Psoas muscle (tissue), 8 donors: ENCODE results near the gene YOD1. TPM values are rescaled to one million over a fixed set of nuclear protein-coding genes. Genes with fewer than 3 reads are reported as not detected.
"Not testable (repeated sequence)": the region's sequence is repeated elsewhere in the genome, so short reads cannot be mapped to it uniquely, and the experiment has no call there.

Source experiments
- ATAC-seq, 4 donors: fragments of 200-7000 bp; cut with Tn5 transposase; one replicate each; pipeline ENCODE4 v1.9.1; 2020; ENCODE audit warnings: moderate library complexity in 3 of 4, mild to moderate bottlenecking in 2 of 4
- DNase-seq, 2 donors: peaks; one replicate each; pipeline ENCODE4 v3.0.0-alpha.2; 2020
- H3K27ac ChIP-seq: fragments of 200-600 bp; one replicate; pipeline ENCODE4 v1.8.0; 2022
- H3K27me3 ChIP-seq, 3 donors: fragments of 200-600 bp in 1 of 3; one replicate each; pipeline versions ENCODE4 v1.6.1 to v1.8.0; 2013 to 2022; ENCODE audit warnings: low read length in 2 of 3, mild to moderate bottlenecking in 2 of 3, moderate library complexity in 1 of 3; ENCODE audit not compliant: insufficient read depth in 3 of 3
- H3K36me3 ChIP-seq, 2 donors: fragments of 200-600 bp in 1 of 2; one replicate each; pipeline versions ENCODE4 v1.6.1 to v1.8.0; 2013 to 2022; ENCODE audit warnings: low read depth in 1 of 2, mild to moderate bottlenecking in 1 of 2, moderate library complexity in 1 of 2; ENCODE audit not compliant: insufficient read depth in 1 of 2
- H3K4me1 ChIP-seq: fragments of 200-600 bp; one replicate; pipeline ENCODE4 v1.8.0; 2022
- H3K4me3 ChIP-seq: fragments of 200-600 bp; one replicate; pipeline ENCODE4 v1.8.0; 2022; ENCODE audit warnings: mild to moderate bottlenecking
- H3K9me3 ChIP-seq: fragments of 200-600 bp; one replicate; pipeline ENCODE4 v1.8.0; 2022
- WGBS, 3 donors: extraction: QIAGEN DNeasy Blood & Tissue Kit; methylation state at CpG; one replicate each; pipeline versions ENCODE4 v1.1.6 to v1.1.7; 2013; 5-methylcytosine and 5-hydroxymethylcytosine counted together
- intact Hi-C, 2 donors: fragments of 100-400 bp; cut with DNase I; formaldehyde crosslinking; loops; one replicate each; pipeline versions ENCODE4 v1.11.0 to v1.14.2; 2022
- polyA plus RNA-seq, 3 donors: library from polyadenylated mRNA; stranded (reverse); fragments of 200-250 nt; gene quantifications; one replicate each; pipeline ENCODE4 v1.2.3, GENCODE V29; 2013
- total RNA-seq, 4 donors: library from RNA; stranded (reverse); fragmentation: NEBNext Ultra II Directional in 2 of 4; extraction: Animal tissue kit (Norgen Biotek cat#: 25700) in 2 of 4; gene quantifications; one replicate each; pipeline versions ENCODE4 v1.2.1 to v1.2.4, GENCODE V29; 2021 to 2023
- TF ChIP-seq, protein P1 (sequence below): fragments of 200-600 bp; IDR thresholded peaks from one replicate; pipeline ENCODE4 v1.8.0; 2022; ENCODE audit warnings: antibody characterized with exemption
- donor health status: healthy with polysubstance abuse.
- donor health status: DM: no; HTN: no; CAD: no; lungs with moderate emphysema.
- donor health status: Bipolar disorder and iron deficiency.
- donor health status: healthy.
- donor health status: DM: yes; HTN: yes; CAD: no.
- donor health status: DM: no; HTN: no; CAD: no.
- donor health status: DM: no; HTN: no; CAD: no.
- donor health status: DM: yes; HTN: yes; CAD: no.

The YOD1 gene
- total and polyA plus RNA-seq, 7 donors, result 3.9 to 7.0 (median 5.5) TPM

DNA sequence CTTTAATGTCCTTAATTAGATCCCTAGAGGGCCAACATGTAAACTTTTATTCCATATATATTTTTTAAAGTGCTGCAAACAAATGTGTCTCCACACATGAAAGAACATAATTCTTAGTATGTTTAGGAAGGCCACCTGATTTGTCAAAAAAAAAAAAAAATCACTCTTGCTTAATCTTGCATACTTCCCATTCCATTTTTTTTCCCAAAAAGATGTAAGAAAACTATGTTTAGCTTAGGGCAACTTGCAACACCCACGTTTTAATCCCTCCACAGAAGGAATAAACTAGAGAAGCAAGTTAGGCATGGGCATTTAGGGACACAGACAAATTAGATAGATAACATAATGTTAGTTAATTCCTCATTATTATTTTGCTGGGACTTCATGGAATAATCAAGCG lies 5.6 kb downstream of the YOD1 start:
- DNase-seq (no peak), ATAC-seq (no peak)
- Histone ChIP-seq H3K9me3 (no peaks in the 10 kb centered on the region), H3K4me3 (no peak overlapping the region), H3K36me3 (peaks cover 2 to 16% of the 10 kb centered on the region in 2 donors), H3K27me3 (no peaks in the 10 kb centered on the region), H3K4me1 (peaks cover 34% of the 10 kb centered on the region), H3K27ac (no peak overlapping the region)
- WGBS, 3 donors, result 71 to 82% (median 75%) methylated on average over 2 of the region's 2 CpGs
- intact Hi-C loops, result loop anchor here in 1 of 2 donors (5.0 kb wide), 1 partner anchor 37 kb away; no protein-coding TSS in a partner anchor
- TF ChIP-seq, protein P1, sequence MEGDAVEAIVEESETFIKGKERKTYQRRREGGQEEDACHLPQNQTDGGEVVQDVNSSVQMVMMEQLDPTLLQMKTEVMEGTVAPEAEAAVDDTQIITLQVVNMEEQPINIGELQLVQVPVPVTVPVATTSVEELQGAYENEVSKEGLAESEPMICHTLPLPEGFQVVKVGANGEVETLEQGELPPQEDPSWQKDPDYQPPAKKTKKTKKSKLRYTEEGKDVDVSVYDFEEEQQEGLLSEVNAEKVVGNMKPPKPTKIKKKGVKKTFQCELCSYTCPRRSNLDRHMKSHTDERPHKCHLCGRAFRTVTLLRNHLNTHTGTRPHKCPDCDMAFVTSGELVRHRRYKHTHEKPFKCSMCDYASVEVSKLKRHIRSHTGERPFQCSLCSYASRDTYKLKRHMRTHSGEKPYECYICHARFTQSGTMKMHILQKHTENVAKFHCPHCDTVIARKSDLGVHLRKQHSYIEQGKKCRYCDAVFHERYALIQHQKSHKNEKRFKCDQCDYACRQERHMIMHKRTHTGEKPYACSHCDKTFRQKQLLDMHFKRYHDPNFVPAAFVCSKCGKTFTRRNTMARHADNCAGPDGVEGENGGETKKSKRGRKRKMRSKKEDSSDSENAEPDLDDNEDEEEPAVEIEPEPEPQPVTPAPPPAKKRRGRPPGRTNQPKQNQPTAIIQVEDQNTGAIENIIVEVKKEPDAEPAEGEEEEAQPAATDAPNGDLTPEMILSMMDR, result no peak

DNA sequence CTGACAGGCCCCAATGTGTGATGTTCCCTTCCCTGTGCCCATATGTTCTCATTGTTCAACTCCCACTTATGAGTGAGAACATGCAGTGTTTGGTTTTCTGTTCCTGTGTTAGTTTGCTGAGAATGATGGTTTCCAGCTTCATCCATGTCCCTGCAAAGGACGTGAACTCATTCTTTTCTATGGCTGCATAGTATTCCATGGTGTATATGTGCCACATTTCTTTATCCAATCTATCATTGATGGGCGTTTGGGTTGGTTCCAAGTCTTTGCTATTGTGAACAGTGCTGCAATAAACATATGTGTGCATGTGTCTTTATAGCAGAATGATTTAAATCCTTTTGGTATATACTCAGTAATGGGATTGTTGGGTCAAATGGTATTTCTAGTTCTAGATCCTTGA lies 9.6 kb downstream of the YOD1 start:
- intact Hi-C loops, H3K4me3 ChIP-seq, H3K4me1 ChIP-seq, H3K36me3 ChIP-seq, DNase-seq, H3K27me3 ChIP-seq, H3K9me3 ChIP-seq, H3K27ac ChIP-seq, ATAC-seq: not testable (repeated sequence)
- 93 to 98% (median 97%) methylated on average over 2 of the region's 2 CpGs for WGBS, 3 donors

DNA sequence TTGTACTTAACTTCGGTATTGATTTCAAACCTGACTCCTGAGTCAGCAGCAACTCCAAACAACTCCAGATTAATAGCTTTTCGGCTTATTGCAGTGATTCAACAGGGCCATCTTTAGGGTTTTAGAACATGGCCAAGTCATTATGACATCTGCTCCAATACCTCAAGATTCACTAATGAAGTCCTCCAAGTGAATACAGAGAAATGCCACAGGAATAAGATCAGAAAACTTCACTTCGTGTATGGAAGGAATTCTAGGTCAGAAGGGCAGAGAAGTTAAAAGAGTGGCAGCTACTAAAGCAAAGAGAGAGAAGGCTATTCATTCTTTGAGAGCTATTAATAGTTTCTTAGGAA lies 10.9 kb downstream of the YOD1 start:
- ATAC-seq (no peak), DNase-seq (no peak)
- Histone ChIP-seq H3K4me3 (no peak overlapping the region), H3K4me1 (no peaks in the 10 kb centered on the region), H3K36me3 (no peaks in the 10 kb centered on the region), H3K27ac (no peak overlapping the region), H3K9me3 (no peaks in the 10 kb centered on the region), H3K27me3 (no peaks in the 10 kb centered on the region)
- WGBS, 3 donors, result 73 to 78% (median 77%) methylated on average over 3 of the region's 3 CpGs
- TF ChIP-seq, protein P1, result no peak
- intact Hi-C loops, result no loop called here

DNA sequence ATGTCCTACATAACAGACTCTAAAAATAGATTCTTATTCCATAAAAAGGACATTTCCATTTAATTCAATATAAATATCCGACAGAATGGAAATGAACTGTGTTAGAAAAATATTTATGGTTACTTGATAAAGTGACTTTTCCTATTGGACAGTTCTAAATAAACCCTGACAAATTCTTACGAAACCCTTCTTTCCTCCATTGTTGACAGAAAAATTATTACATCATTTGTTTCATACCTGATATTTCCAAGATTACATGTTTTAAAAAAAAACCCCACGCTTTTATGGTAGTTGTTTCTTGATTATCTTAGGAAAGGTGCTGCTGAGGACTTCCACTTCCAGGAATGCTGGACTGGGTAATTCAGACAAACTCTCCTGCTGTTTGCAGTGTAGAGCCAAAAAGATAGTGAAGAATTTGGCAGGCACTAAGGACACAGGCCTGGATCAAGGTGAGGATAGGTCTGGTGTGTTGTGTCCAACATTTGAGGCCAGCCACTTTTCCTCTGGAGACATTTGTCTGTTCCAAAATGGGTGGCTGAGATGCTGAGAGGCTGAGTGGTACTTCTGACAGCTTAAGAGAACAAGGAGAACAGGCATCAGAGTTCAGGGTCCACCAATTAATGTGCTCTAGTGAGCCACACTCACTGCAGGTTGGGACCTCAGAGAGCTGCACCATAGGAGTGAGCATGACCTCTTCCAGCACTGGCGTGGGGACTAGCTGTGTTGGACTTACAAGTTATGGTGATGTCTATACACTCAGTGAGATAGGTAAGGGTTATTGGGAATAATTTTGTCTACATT lies 11.4 kb downstream of the YOD1 start:
- WGBS, 3 donors, result 88 to 94% (median 91%) methylated on average over 4 of the region's 4 CpGs

DNA sequence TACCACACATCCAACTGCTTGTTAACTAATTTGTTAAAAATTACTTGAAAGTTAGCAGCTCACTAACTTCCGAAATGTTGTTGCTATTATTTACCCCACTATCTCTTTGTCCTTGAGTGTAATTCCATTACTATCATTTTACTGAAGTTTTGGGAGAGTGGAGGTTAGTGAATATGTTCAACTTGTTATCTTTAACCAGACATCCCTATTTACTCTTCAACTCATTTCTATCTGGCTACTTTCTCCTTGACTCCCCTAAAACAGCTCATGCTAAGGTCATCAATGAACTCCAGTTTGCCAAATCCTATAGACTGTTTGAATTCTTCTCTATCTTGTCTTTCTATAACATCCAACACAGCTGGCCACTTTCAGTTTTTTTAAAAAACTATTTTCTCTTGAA lies 14.1 kb downstream of the YOD1 start:
- no peaks in the 10 kb centered on the region for H3K9me3 ChIP-seq
- no peak overlapping the region for H3K27ac ChIP-seq
- ATAC-seq (no peak), DNase-seq (no peak)
- H3K36me3 ChIP-seq, result no peaks in the 10 kb centered on the region
- peaks cover 0 to 2% (median 0%) of the 10 kb centered on the region in 3 donors for H3K27me3 ChIP-seq
- intact Hi-C loops, result no loop called here
- TF ChIP-seq, protein P1, result no peak
- no peaks in the 10 kb centered on the region for H3K4me1 ChIP-seq
- WGBS, 3 donors, result 94 to 100% (median 96%) methylated on average over 1 of the region's 1 CpG
- no peak overlapping the region for H3K4me3 ChIP-seq

More for the DNA sequence above, 11.4 kb downstream of the YOD1 start:
- Histone ChIP-seq H3K4me1 (no peaks in the 10 kb centered on the region), H3K36me3 (no peaks in the 10 kb centered on the region), H3K27ac (no peak overlapping the region), H3K27me3 (no peaks in the 10 kb centered on the region), H3K4me3 (no peak overlapping the region), H3K9me3 (no peaks in the 10 kb centered on the region)
- TF ChIP-seq, protein P1, result no peak
- ATAC-seq (no peak), DNase-seq (no peak)
- intact Hi-C loops, result no loop called here
